Panc1 (cell line): Measurements from ENCODE around the gene DSCAM.

Experiments
- CTCF ChIP-seq: fragments of 450-650 bp; IDR thresholded peaks from 2 replicates; pipeline ENCODE4 v1.5.1; 2017; ENCODE audit warnings: mild to moderate bottlenecking
- POLR2AphosphoS5 ChIP-seq: IDR thresholded peaks from 2 replicates; pipeline ENCODE4 v1.6.1; 2012; ENCODE audit warnings: mild to moderate bottlenecking, low read depth, low read length, moderate library complexity
- REST ChIP-seq, 2 experiments: IDR thresholded peaks; 2 replicates each; pipeline ENCODE4 v1.6.1; 2011 to 2012; ENCODE audit warnings: low read depth in 2 of 2, control low read depth in 1 of 2, low read length in 1 of 2, mild to moderate bottlenecking in 1 of 2, moderate library complexity in 1 of 2; ENCODE audit not compliant: insufficient read depth in 1 of 2
- SIN3A ChIP-seq: IDR thresholded peaks from 2 replicates; pipeline ENCODE4 v1.6.1; 2012; ENCODE audit warnings: low read depth, mild to moderate bottlenecking, low read length, moderate library complexity, borderline replicate concordance; ENCODE audit not compliant: insufficient read depth

- TF ChIP-seq CTCF (no peak), POLR2AphosphoS5 (no peak), SIN3A (no peak), REST (IDR thresholded peaks at IDR 0.05; ENCODE audit: insufficient read depth in 1 of 2, low read depth in 2 of 2, low read length in 1 of 2) (no peak)
Measured at GRCh38 chr21:40615505-40616376, 231.2 kb downstream of the DSCAM start.
